Mesenchymal stem cell (in vitro differentiated cells and primary cell): ENCODE measurements around the gene ITLN1.
A peak's percentile ranks its signal among the peaks of the same experiment; 100 is the strongest.
"Not testable (repeated sequence)": the region's sequence is repeated elsewhere in the genome, so short reads cannot be mapped to it uniquely, and the experiment has no call there.

ENCODE experiments used
- DNase-seq: peaks from one replicate; pipeline ENCODE4 v3.0.0-alpha.2; 2013
- H2AFZ ChIP-seq: one replicate; pipeline ENCODE4 v1.6.1; 2013; ENCODE audit warnings: low read depth, mild to moderate bottlenecking, control low read depth, inconsistent platforms, low read length, moderate library complexity
- H2AK5ac ChIP-seq: 2 replicates; pipeline ENCODE4 v1.6.1; 2013; ENCODE audit warnings: low read length, moderate library complexity, mild to moderate bottlenecking, inconsistent platforms; ENCODE audit not compliant: severe bottlenecking
- H2BK120ac ChIP-seq: one replicate; pipeline ENCODE4 v1.6.1; 2013; ENCODE audit warnings: low read depth, mild to moderate bottlenecking, inconsistent platforms, low read length, moderate library complexity
- H2BK12ac ChIP-seq, 2 experiments: one replicate each; pipeline ENCODE4 v1.6.1; 2013; ENCODE audit warnings: inconsistent platforms in 2 of 2, low read length in 2 of 2, mild to moderate bottlenecking in 2 of 2, moderate library complexity in 2 of 2, control low read depth in 1 of 2
- H2BK15ac ChIP-seq: one replicate; pipeline ENCODE4 v1.6.1; 2013; ENCODE audit warnings: mild to moderate bottlenecking, low read depth, inconsistent platforms; ENCODE audit not compliant: poor library complexity, severe bottlenecking
- H2BK5ac ChIP-seq: 2 replicates; pipeline ENCODE4 v1.6.1; 2013; ENCODE audit warnings: low read depth, mild to moderate bottlenecking, low read length, control low read depth, inconsistent platforms; ENCODE audit not compliant: poor library complexity, severe bottlenecking
- H3K14ac ChIP-seq, 2 experiments: one replicate each; pipeline ENCODE4 v1.6.1; 2013; ENCODE audit warnings: inconsistent platforms in 2 of 2, low read length in 2 of 2, control low read depth in 1 of 2, mild to moderate bottlenecking in 1 of 2, moderate library complexity in 1 of 2
- H3K18ac ChIP-seq, 2 experiments: one replicate each; pipeline ENCODE4 v1.6.1; 2013; ENCODE audit warnings: inconsistent platforms in 2 of 2, low read length in 2 of 2, control low read depth in 1 of 2, low read depth in 1 of 2, mild to moderate bottlenecking in 1 of 2
- H3K23ac ChIP-seq, 2 experiments: one replicate each; pipeline ENCODE4 v1.6.1; 2013; ENCODE audit warnings: inconsistent platforms in 2 of 2, low read length in 2 of 2, mild to moderate bottlenecking in 2 of 2, moderate library complexity in 2 of 2, control low read depth in 1 of 2
- H3K27ac ChIP-seq: 2 replicates; pipeline ENCODE4 v1.5.1; 2013; ENCODE audit warnings: mild to moderate bottlenecking, moderate library complexity, low read length, control low read depth, inconsistent platforms; ENCODE audit not compliant: poor library complexity, severe bottlenecking
- H3K27me3 ChIP-seq, 2 experiments: 2 replicates each; pipeline versions ENCODE4 v1.6.1 to v1.7.0; 2013; ENCODE audit warnings: low read length in 2 of 2, mild to moderate bottlenecking in 2 of 2, moderate library complexity in 2 of 2, control low read depth in 1 of 2, inconsistent platforms in 1 of 2; ENCODE audit not compliant: control insufficient read depth in 1 of 2, insufficient read depth in 1 of 2
- H3K36me3 ChIP-seq, 2 experiments: 2 replicates each; pipeline versions ENCODE4 v1.6.1 to v1.7.0; 2013; ENCODE audit warnings: low read length in 2 of 2, control low read depth in 1 of 2, inconsistent platforms in 1 of 2, low read depth in 1 of 2, mild to moderate bottlenecking in 1 of 2; ENCODE audit not compliant: insufficient read depth in 2 of 2, control insufficient read depth in 1 of 2
- H3K4ac ChIP-seq, 2 experiments: one replicate each; pipeline ENCODE4 v1.6.1; 2013; ENCODE audit warnings: inconsistent platforms in 2 of 2, low read length in 2 of 2, mild to moderate bottlenecking in 2 of 2, moderate library complexity in 2 of 2, control low read depth in 1 of 2, low read depth in 1 of 2
- H3K4me1 ChIP-seq: 2 replicates; pipeline ENCODE4 v1.6.1; 2013; ENCODE audit warnings: low read depth, low read length, control low read depth; ENCODE audit not compliant: control insufficient read depth, insufficient read depth
- H3K4me2 ChIP-seq: 2 replicates; pipeline ENCODE4 v1.6.1; 2013; ENCODE audit warnings: low read length, mild to moderate bottlenecking, inconsistent platforms; ENCODE audit not compliant: poor library complexity, severe bottlenecking
- H3K4me3 ChIP-seq, 2 experiments: 2 replicates each; pipeline versions ENCODE4 v1.5.1 to v1.7.0; 2013; ENCODE audit warnings: low read length in 2 of 2, mild to moderate bottlenecking in 2 of 2, control low read depth in 1 of 2, low read depth in 1 of 2; ENCODE audit not compliant: insufficient read depth in 1 of 2
- H3K79me1 ChIP-seq: replicated peaks from 2 replicates; pipeline ENCODE4 v1.6.1; 2013; ENCODE audit warnings: mild to moderate bottlenecking, control low read depth, low read length, inconsistent platforms; ENCODE audit not compliant: poor library complexity, severe bottlenecking
- H3K9ac ChIP-seq: 2 replicates; pipeline ENCODE4 v1.7.0; 2013; ENCODE audit warnings: mild to moderate bottlenecking, low read length, moderate library complexity
- H3K9me3 ChIP-seq: 2 replicates; pipeline ENCODE4 v1.7.0; 2013; ENCODE audit warnings: mild to moderate bottlenecking, low read length; ENCODE audit not compliant: control insufficient read depth
- H4K8ac ChIP-seq: one replicate; pipeline ENCODE4 v1.6.1; 2013; ENCODE audit warnings: inconsistent platforms, mild to moderate bottlenecking, low read length, moderate library complexity
- H4K91ac ChIP-seq: one replicate; pipeline ENCODE4 v1.6.1; 2013; ENCODE audit warnings: mild to moderate bottlenecking, low read length, inconsistent platforms
- WGBS: methylation state at CpG from one replicate; pipeline ENCODE4 v1.1.7; 2013; ENCODE audit warnings: mixed read lengths; 5-methylcytosine and 5-hydroxymethylcytosine counted together

ITLN1 gene

DNA sequence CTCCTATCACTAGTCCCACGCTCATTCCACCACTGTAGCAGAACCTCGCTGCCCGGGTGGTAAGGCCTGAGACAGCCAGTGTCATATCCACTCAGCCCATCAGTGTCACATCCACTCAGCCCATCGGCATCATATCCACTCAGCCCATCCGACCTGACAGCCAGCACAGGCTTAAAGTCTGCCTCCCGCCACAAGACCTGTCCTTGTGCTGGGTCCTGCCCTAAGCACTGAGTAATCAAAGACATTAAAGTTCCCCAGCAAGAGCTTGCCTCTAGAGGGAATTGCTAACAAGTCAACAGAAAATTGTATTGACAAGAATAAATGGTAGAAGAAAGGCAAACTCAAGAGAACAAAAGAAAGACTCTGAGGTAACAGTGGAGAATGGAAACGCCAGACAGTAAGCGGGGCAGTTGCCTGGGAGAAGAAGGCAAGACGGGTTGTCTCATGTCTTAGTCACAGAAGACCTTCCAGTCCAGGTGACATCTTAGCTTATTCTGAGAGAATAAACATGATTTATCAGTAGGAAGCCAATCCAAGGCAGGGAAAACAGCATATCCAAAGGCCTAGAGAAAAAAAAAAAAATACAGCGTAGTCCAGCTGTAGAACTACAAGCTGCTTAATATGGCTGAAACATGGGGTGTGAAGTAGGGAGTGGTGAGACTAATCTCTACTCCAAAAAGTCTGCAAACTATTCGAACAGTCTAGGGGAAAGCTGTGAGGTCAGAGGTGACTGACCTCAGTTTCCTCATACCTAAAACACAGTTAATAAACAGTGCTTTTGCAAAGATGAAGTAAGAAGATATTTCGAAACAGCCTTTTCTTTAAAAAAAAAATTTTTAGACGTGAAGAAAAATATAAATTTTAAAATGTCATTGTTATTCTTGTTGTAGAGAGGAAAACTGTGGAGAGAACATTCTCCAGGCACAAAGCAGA is 1.1 kb downstream of the ITLN1 start:
- Histone ChIP-seq H3K27ac (no peak overlapping the region), H3K4me2 (no peak overlapping the region), H2BK12ac (no peak overlapping the region), H3K36me3 (no peaks in the 10 kb centered on the region), H4K91ac (no peak overlapping the region), H2AFZ (no peak overlapping the region), H2BK15ac (no peak overlapping the region), H3K23ac (no peak overlapping the region), H2AK5ac (no peak overlapping the region), H3K14ac (no peak overlapping the region), H2BK5ac (no peak overlapping the region), H3K4me1 (no peaks in the 10 kb centered on the region), H3K27me3 (no peaks in the 10 kb centered on the region), H3K79me1 (no peaks in the 10 kb centered on the region), H3K9ac (no peak overlapping the region), H3K4me3 (no peak overlapping the region), H2BK120ac (no peak overlapping the region), H3K18ac (no peak overlapping the region), H3K4ac (no peak overlapping the region), H4K8ac (no peak overlapping the region), H3K9me3 (no peaks in the 10 kb centered on the region)
- WGBS, result 93% methylated on average over 9 of the region's 13 CpGs
- DNase-seq, result no peak

DNA sequence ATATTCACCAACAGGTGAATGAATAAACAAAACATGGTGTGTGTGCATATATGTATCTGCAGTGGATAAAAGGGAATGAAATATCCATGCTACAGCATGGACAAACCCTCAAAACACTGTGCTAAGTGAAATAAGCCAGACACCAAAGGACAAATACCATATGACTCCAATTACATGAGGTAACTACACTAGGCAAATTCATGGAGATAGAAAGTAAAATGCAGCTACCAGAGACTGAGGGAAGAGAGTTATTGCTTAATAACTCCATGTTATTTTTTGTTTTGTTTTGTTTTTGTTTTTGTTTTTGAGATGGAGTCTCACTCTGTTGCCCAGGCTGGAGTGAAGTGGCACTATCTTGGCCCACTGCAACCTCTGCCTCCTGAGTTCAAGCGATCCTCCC is 2.4 kb downstream of the ITLN1 start:
- Histone ChIP-seq H3K27ac (no peak overlapping the region), H3K4me2 (no peak overlapping the region), H2BK5ac (no peak overlapping the region), H3K4ac (no peak overlapping the region), H3K36me3 (no peaks in the 10 kb centered on the region), H3K27me3 (no peaks in the 10 kb centered on the region), H3K79me1 (no peaks in the 10 kb centered on the region), H3K4me1 (no peaks in the 10 kb centered on the region), H3K14ac (no peak overlapping the region), H3K9me3 (no peaks in the 10 kb centered on the region), H3K9ac (no peak overlapping the region), H4K8ac (no peak overlapping the region), H2BK15ac (no peak overlapping the region), H3K18ac (no peak overlapping the region), H2BK120ac (no peak overlapping the region), H3K4me3 (no peak overlapping the region), H2AFZ (no peak overlapping the region), H2BK12ac (no peak overlapping the region), H4K91ac (no peak overlapping the region), H2AK5ac (no peak overlapping the region), H3K23ac (no peak overlapping the region)
- DNase-seq, result no peak
- 82% methylated on average over 1 of the region's 1 CpG for WGBS

DNA sequence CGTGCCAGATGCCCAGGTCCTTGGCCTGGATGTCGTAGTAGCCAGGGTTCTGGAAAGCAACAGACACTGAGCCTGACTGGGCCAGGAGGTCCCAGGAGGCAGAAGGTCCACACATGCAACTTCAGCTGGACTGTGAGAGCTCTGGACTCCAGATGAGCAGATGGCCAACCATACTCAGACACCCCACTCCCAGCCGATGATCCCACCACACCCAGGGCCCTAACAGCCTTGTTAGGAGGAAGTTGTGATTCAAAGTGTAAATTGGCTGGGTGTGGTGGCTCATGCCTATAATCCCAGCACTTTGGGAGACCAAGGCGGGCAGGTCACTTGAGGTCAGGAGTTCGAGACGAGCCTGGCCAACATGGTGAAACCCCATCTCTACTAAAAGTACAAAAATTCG is 3.7 kb downstream of the ITLN1 start:
- H2AK5ac ChIP-seq, H3K23ac ChIP-seq, H3K18ac ChIP-seq, H3K4me2 ChIP-seq, H3K36me3 ChIP-seq, H4K91ac ChIP-seq, H3K27ac ChIP-seq, H3K14ac ChIP-seq, H3K4me3 ChIP-seq, H2BK5ac ChIP-seq, H4K8ac ChIP-seq, H3K27me3 ChIP-seq, H3K79me1 ChIP-seq, H2BK12ac ChIP-seq, H2BK120ac ChIP-seq, H3K9me3 ChIP-seq, H2BK15ac ChIP-seq, DNase-seq, H3K4me1 ChIP-seq, H3K9ac ChIP-seq, H3K4ac ChIP-seq: not testable (repeated sequence)
- whole genome bisulfite sequencing, result 79% methylated on average over 6 of the region's 7 CpGs
- H2AFZ ChIP-seq, result peak overlapping the region; percentile 31

DNA sequence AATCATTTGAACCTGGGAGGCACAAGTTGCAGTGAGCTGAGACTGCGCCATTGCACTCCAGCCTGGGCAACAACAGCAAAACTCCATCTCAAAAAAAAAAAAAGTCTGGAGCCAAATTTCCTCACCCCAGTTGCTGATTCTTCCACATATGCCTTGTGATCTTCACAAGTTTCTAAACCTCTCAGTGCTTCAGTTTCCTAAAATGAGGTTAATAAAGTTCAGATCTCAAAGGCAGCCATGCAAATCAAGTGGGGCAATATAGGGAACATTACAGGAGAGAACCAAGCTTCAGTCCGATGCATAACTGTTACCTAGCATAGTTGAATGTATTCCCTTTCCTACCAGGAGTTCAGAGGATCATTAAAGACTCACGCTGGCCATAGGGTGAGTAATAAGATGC is 4.8 kb downstream of the ITLN1 start:
- H3K9ac ChIP-seq, result no peak overlapping the region
- H2BK12ac ChIP-seq, result no peak overlapping the region
- no peak overlapping the region for H2AFZ ChIP-seq
- H2BK15ac ChIP-seq, result no peak overlapping the region
- H3K9me3 ChIP-seq, result no peaks in the 10 kb centered on the region
- H2BK120ac ChIP-seq, result no peak overlapping the region
- no peaks in the 10 kb centered on the region for H3K4me1 ChIP-seq
- H3K36me3 ChIP-seq, result no peaks in the 10 kb centered on the region
- no peak overlapping the region for H3K4me2 ChIP-seq
- no peak overlapping the region for H3K18ac ChIP-seq
- H3K23ac ChIP-seq, result no peak overlapping the region
- no peak overlapping the region for H4K8ac ChIP-seq
- no peak overlapping the region for H4K91ac ChIP-seq
- H3K79me1 ChIP-seq, result no peaks in the 10 kb centered on the region
- H3K27me3 ChIP-seq, result no peaks in the 10 kb centered on the region
- no peak overlapping the region for H2BK5ac ChIP-seq
- DNase-seq, result no peak
- no peak overlapping the region for H3K14ac ChIP-seq
- 74% methylated on average over 3 of the region's 3 CpGs for WGBS
- no peak overlapping the region for H3K4me3 ChIP-seq
- H3K27ac ChIP-seq, result no peak overlapping the region
- H2AK5ac ChIP-seq, result no peak overlapping the region
- no peak overlapping the region for H3K4ac ChIP-seq
